K562 (cell line): Measurements from ENCODE around the gene DTNA. TPM values are rescaled to one million over a fixed set of nuclear protein-coding genes. Genes with fewer than 3 reads are reported as not detected.

ENCODE experiments used
- ATAC-seq: fragments of 200-7000 bp; cut with Tn5 transposase; 3 replicates; pipeline ENCODE4 v1.9.1; 2020; ENCODE audit warnings: moderate library complexity
- BruUV-seq: library from RNA; stranded (reverse); fragments of 400-500 nt; replicated peaks from 2 replicates; lab custom pipeline; 2021; lab: Mats Ljungman, UMichigan
- CTCF ChIA-PET: fragments of 300-600 bp; formaldehyde crosslinking; extraction: SDS; loops from one replicate; lab custom pipeline; 2021; ENCODE audit warnings: low intra/inter-chr PET ratio; lab: Yijun Ruan, JAX
- POLR2A ChIA-PET: fragments of 300-600, 350-650 bp; sonication (Branson Sonifier 250); formaldehyde crosslinking; extraction: SDS; loops from one replicate; lab custom pipeline; 2021; ENCODE audit warnings: antibody characterized with exemption, inconsistent platforms; lab: Yijun Ruan, JAX
- DNase-seq, 4 experiments: peaks; one replicate each; pipeline versions ENCODE4 v3.0.0 to v3.0.0-alpha.2; 2011 to 2018; ENCODE audit warnings: low spot score in 3 of 4, mixed read lengths in 3 of 4; ENCODE audit errors: extremely low read depth in 1 of 4
- FAIRE-seq: peaks from 2 replicates; lab custom pipeline; 2011; peaks lifted over from hg19 to GRCh38; lab: Jason Lieb, UNC
- H2AFZ ChIP-seq: 2 replicates; pipeline ENCODE4 v1.6.0; 2011; ENCODE audit warnings: low read depth, low read length, control low read depth, inconsistent platforms
- H3K27ac ChIP-seq: fragments of 200-600 bp; 3 replicates; pipeline ENCODE4 v1.8.0; 2011; ENCODE audit warnings: low read depth, mild to moderate bottlenecking, control low read depth, inconsistent platforms, low read length, moderate library complexity, mixed read lengths; ENCODE audit errors: extremely low read depth
- H3K27me3 ChIP-seq, 2 experiments: fragments of 300-600 bp in 1 of 2; 2 replicates in 1 of 2; 3 replicates in 1 of 2; pipeline versions ENCODE4 v1.6.0 to v1.8.0; 2011; ENCODE audit warnings: inconsistent platforms in 2 of 2, low read length in 2 of 2, mild to moderate bottlenecking in 1 of 2, mixed read lengths in 1 of 2, moderate library complexity in 1 of 2; ENCODE audit not compliant: control insufficient read depth in 2 of 2, insufficient read depth in 2 of 2
- H3K36me3 ChIP-seq: fragments of 300-600 bp; 3 replicates; pipeline ENCODE4 v1.8.0; 2011; ENCODE audit warnings: mild to moderate bottlenecking, low read length, inconsistent platforms; ENCODE audit not compliant: control insufficient read depth, insufficient read depth
- H3K4me1 ChIP-seq, 2 experiments: fragments of 200-600 bp in 1 of 2; replicated peaks in 1 of 2; 2 replicates in 1 of 2; 3 replicates in 1 of 2; pipeline versions ENCODE4 v1.5.1 to v1.8.0; 2011; ENCODE audit warnings: inconsistent platforms in 2 of 2, low read length in 2 of 2, mild to moderate bottlenecking in 1 of 2, mixed read lengths in 1 of 2, moderate library complexity in 1 of 2; ENCODE audit not compliant: control insufficient read depth in 2 of 2, insufficient read depth in 2 of 2
- H3K4me2 ChIP-seq: 2 replicates; pipeline ENCODE4 v1.6.1; 2011; ENCODE audit warnings: low read length, control low read depth, inconsistent platforms, mixed read lengths; ENCODE audit not compliant: insufficient read depth
- H3K4me3 ChIP-seq: fragments of 200-600 bp; sonication (generic), shearing (Covaris generic); 2 replicates; pipeline ENCODE4 v1.5.1; 2016; ENCODE audit warnings: control low read depth, inconsistent platforms
- H3K79me2 ChIP-seq: fragments of 200-600 bp; 3 replicates; pipeline ENCODE4 v1.8.0; 2011; ENCODE audit warnings: low read length, inconsistent platforms; ENCODE audit not compliant: control insufficient read depth, insufficient read depth
- H3K9ac ChIP-seq, 2 experiments: 2 replicates each; pipeline versions ENCODE4 v1.6.0 to v1.6.1; 2011; ENCODE audit warnings: low read depth in 2 of 2, low read length in 2 of 2, control low read depth in 1 of 2, inconsistent platforms in 1 of 2, mild to moderate bottlenecking in 1 of 2, mixed read lengths in 1 of 2; ENCODE audit not compliant: insufficient read depth in 1 of 2
- H3K9me1 ChIP-seq: one replicate; pipeline ENCODE4 v1.6.0; 2011; ENCODE audit warnings: inconsistent platforms, mild to moderate bottlenecking, low read length, moderate library complexity; ENCODE audit not compliant: control insufficient read depth, insufficient read depth
- H3K9me3 ChIP-seq: replicated peaks from 2 replicates; pipeline ENCODE4 v1.5.1; 2011; ENCODE audit warnings: low read depth, low read length, inconsistent platforms; ENCODE audit not compliant: control insufficient read depth, insufficient read depth
- H4K20me1 ChIP-seq: replicated peaks from 2 replicates; pipeline ENCODE4 v1.6.1; 2011; ENCODE audit warnings: low read length, inconsistent platforms, mixed read lengths; ENCODE audit not compliant: control insufficient read depth, insufficient read depth
- ARID3A ChIP-seq: IDR thresholded peaks from 2 replicates; pipeline ENCODE4 v1.6.1; 2012; ENCODE audit warnings: low read depth, low read length, improper control_type of control experiment, borderline replicate concordance
- CC2D1A ChIP-seq: fragments of 450-650 bp; IDR thresholded peaks from 2 replicates; pipeline ENCODE4 v1.6.1; 2017; ENCODE audit warnings: mild to moderate bottlenecking
- FOXA1 ChIP-seq: fragments of 450-650 bp; IDR thresholded peaks from 2 replicates; pipeline ENCODE4 v1.6.1; 2016; ENCODE audit warnings: mild to moderate bottlenecking, borderline replicate concordance
- IRF2 ChIP-seq: sonication (generic); formaldehyde crosslinking; IDR thresholded peaks from 2 replicates; pipeline ENCODE4 v1.8.1; 2022; ENCODE audit warnings: mild to moderate bottlenecking, missing genetic modification reagents
- MLLT1 ChIP-seq, 2 experiments: fragments of 450-650 bp; IDR thresholded peaks; 2 replicates each; pipeline ENCODE4 v1.6.1; 2016
- PHF20 ChIP-seq: fragments of 450-650 bp; IDR thresholded peaks from 2 replicates; pipeline ENCODE4 v1.6.1; 2018; ENCODE audit not compliant: partially characterized antibody
- PTRF ChIP-seq: fragments of 450-650 bp; IDR thresholded peaks from 2 replicates; pipeline ENCODE4 v1.6.1; 2016; ENCODE audit warnings: mild to moderate bottlenecking, missing genetic modification characterization, missing compliant biosample characterization
- SAFB2 ChIP-seq: fragments of 200-400 bp; formaldehyde crosslinking; IDR thresholded peaks from 2 replicates; pipeline ENCODE4 v1.6.1; 2018; ENCODE audit warnings: borderline replicate concordance, low read length, low read depth, moderate library complexity; ENCODE audit not compliant: severe bottlenecking
- SMARCC2 ChIP-seq: fragments of 450-650 bp; IDR thresholded peaks from 2 replicates; pipeline ENCODE4 v1.6.1; 2017; ENCODE audit warnings: antibody characterized with exemption, moderate library complexity, mild to moderate bottlenecking, low read depth
- YBX1 ChIP-seq: fragments of 450-650 bp; IDR thresholded peaks from 2 replicates; pipeline ENCODE4 v1.7.1; 2016; ENCODE audit warnings: mild to moderate bottlenecking
- ZNF23 ChIP-seq: fragments of 250-450 bp; sonication (Bioruptor Pico); IDR thresholded peaks from 2 replicates; pipeline ENCODE4 v1.4.0; 2020; ENCODE audit warnings: mild to moderate bottlenecking
- ZNF274 ChIP-seq: IDR thresholded peaks from 2 replicates; pipeline ENCODE4 v1.6.1; 2011; ENCODE audit warnings: low read depth, mild to moderate bottlenecking, low read length, moderate library complexity, borderline replicate concordance
- WGBS: fragments of 100-300 bp; shearing (Covaris generic); methylation state at CpG from one replicate; pipeline ENCODE4 v1.1.6; 2016; ENCODE audit warnings: low coverage, mixed read lengths; ENCODE audit not compliant: insufficient coverage; ENCODE audit errors: missing lambda C conversion rate; 5-methylcytosine and 5-hydroxymethylcytosine counted together
- in situ Hi-C: fragments of 300-500 bp; cut with MboI; formaldehyde crosslinking; loops from 4 replicates; pipeline ENCODE4 v1.15.0; 2018; ENCODE audit warnings: inconsistent platforms, mixed read lengths
- intact Hi-C: fragments of 100-400 bp; cut with micrococcal nuclease; formaldehyde crosslinking; loops from 2 replicates; pipeline ENCODE4 v1.14.2; 2022
- polyA plus RNA-seq, 8 experiments: library from polyadenylated mRNA; depleted of rRNA in 4 of 8; stranded (reverse) in 5 of 8; unstranded in 3 of 8; fragments of >200 nt; fragmentation: Nextera tagmentation in 2 of 8; fragmentation: Illumina TruSeq in 1 of 8; extraction: Ambion mirVana in 2 of 8; extraction: Trizol in 1 of 8; gene quantifications; 2 replicates each; pipeline versions ENCODE4 v1.2.1 to v1.2.3, GENCODE V29; 2011 to 2014; ENCODE audit warnings: inconsistent platforms in 1 of 8, missing spikeins in 1 of 8
- total RNA-seq, 7 experiments: library from RNA; depleted of rRNA in 6 of 7; stranded (reverse); fragments of >200 nt in 6 of 7; fragmentation: Illumina TruSeq in 2 of 7; extraction: Trizol in 2 of 7; gene quantifications; 2 replicates each; pipeline versions ENCODE4 v1.2.1 to v1.2.3, GENCODE V29; 2011 to 2021; ENCODE audit warnings: low replicate concordance in 1 of 7

Gene DTNA
- total and polyA plus RNA-seq, 9 of the 15 experiments (the other 6 are each of a cell fraction or from before 2014, with no cell fraction given): 0.07 to 2.4 (median 0.22) TPM; not detected in 2

GRCh38 chr18:34817636-34818035 is 107.5 kb downstream of the DTNA start:
- no peaks in the 10 kb centered on the region for H3K4me1 ChIP-seq

More at GRCh38 chr18:34817636-34818035, 107.5 kb downstream of the DTNA start:
- no peak for TF ChIP-seq SMARCC2
- no peak for TF ChIP-seq PTRF (tag)
- no peak for TF ChIP-seq MLLT1 (IDR thresholded peaks at IDR 0.05)
- TF ChIP-seq CC2D1A: no peak
- no peak for TF ChIP-seq PHF20
- no peak for TF ChIP-seq IRF2
- no peak for TF ChIP-seq YBX1
- TF ChIP-seq ARID3A: no peak
- no peak for TF ChIP-seq ZNF23 (CRISPR knock-in tag)
- TF ChIP-seq ZNF274: no peak
- TF ChIP-seq FOXA1: no peak
- TF ChIP-seq SAFB2: no peak
- TF ChIP-seq, all 486 proteins: peak for 0
- Histone ChIP-seq H3K4me2 (no peak overlapping the region), H3K9me3 (no peaks in the 10 kb centered on the region), H3K27me3 (no peaks in the 10 kb centered on the region), H3K4me3 (no peak overlapping the region), H3K9ac (no peak overlapping the region), H3K79me2 (no peaks in the 10 kb centered on the region), H3K9me1 (no peaks in the 10 kb centered on the region), H2AFZ (no peak overlapping the region), H4K20me1 (no peaks in the 10 kb centered on the region), H3K27ac (no peak overlapping the region), H3K36me3 (no peaks in the 10 kb centered on the region)
- ChIA-PET POLR2A (no interaction called here), CTCF (no interaction called here)
- in situ Hi-C loops (no loop called here), intact Hi-C loops (no loop called here)
- ATAC-seq (no peak), FAIRE-seq (no peak), DNase-seq (no peak)
- BruUV-seq: no TSS peak
- 0% methylated on average over 2 of the region's 2 CpGs for WGBS
